Measurements from ENCODE around the gene KLF7. TPM values are rescaled to one million over a fixed set of nuclear protein-coding genes. Genes with fewer than 3 reads are reported as not detected.

Gene KLF7
- total RNA-seq, 3 donors from 2014 or later, result 6.7 to 32.7 (median 12.9) TPM

GRCh38 chr2:207182911-207183310 lies 17.2 kb upstream of the KLF7 start:
- ATAC-seq (no peak), DNase-seq (no peak)
- Histone ChIP-seq H3K4me3 (no peak overlapping the region), H3K9me3 (no peaks in the 10 kb centered on the region), H3K4me1 (ENCODE audit: low read depth) (no peaks in the 10 kb centered on the region), H3K36me3 (ENCODE audit: low read depth) (no peaks in the 10 kb centered on the region)
- intact Hi-C loops (cut with DNase I, micrococcal nuclease), result no loop called here
- TF ChIP-seq, protein P1, sequence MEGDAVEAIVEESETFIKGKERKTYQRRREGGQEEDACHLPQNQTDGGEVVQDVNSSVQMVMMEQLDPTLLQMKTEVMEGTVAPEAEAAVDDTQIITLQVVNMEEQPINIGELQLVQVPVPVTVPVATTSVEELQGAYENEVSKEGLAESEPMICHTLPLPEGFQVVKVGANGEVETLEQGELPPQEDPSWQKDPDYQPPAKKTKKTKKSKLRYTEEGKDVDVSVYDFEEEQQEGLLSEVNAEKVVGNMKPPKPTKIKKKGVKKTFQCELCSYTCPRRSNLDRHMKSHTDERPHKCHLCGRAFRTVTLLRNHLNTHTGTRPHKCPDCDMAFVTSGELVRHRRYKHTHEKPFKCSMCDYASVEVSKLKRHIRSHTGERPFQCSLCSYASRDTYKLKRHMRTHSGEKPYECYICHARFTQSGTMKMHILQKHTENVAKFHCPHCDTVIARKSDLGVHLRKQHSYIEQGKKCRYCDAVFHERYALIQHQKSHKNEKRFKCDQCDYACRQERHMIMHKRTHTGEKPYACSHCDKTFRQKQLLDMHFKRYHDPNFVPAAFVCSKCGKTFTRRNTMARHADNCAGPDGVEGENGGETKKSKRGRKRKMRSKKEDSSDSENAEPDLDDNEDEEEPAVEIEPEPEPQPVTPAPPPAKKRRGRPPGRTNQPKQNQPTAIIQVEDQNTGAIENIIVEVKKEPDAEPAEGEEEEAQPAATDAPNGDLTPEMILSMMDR (IDR thresholded peaks at IDR 0.05), result no peak

DNA sequence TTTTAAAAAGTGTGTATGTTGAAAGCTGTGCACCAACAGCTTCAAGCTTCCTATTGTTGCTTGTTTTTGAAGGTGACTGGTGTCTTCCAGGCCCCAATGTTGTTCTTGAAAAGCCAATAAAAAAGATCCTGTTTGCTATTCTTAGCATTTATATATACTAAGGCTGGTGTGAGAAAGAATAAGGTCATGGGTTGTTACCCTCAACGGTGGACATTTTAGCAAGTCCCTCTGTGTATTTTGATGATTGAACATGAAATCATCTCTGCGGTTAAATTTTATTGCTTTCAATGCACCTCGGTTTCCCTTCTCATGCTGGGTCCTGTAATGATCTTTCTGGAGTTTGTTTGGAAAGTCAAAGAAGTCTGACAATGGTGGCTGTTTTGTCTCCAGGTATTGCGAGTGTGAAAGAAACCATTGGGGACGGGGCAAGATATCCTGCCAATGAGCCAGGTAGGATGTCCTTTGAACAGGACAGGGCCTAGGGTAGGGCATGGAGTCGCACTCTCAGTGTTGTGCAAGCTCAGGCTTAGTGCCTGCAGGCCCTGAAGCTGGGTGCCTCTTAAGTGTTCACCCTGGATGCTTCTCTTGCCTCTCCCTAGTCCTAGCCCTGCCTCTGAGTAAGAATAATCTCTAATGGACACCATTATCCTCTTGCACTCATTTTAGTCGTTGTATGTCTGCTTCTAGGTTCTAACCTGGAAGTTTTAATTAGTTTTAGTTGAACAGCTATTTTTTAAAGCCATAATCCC lies 16.0 kb upstream of the KLF7 start:
- intact Hi-C loops (cut with DNase I, micrococcal nuclease), result no loop called here
- H3K9me3 ChIP-seq, result no peaks in the 10 kb centered on the region
- ATAC-seq (no peak), DNase-seq (no peak)
- no peak overlapping the region for H3K4me3 ChIP-seq
- no peaks in the 10 kb centered on the region for H3K36me3 ChIP-seq (ENCODE audit: low read depth)
- no peaks in the 10 kb centered on the region for H3K4me1 ChIP-seq (ENCODE audit: low read depth)
- TF ChIP-seq, protein P1 (IDR thresholded peaks at IDR 0.05), result no peak

GRCh38 chr2:207180741-207181140 lies 15.0 kb upstream of the KLF7 start:
- H3K4me1 ChIP-seq (ENCODE audit: low read depth), result no peaks in the 10 kb centered on the region
- TF ChIP-seq, protein P1 (IDR thresholded peaks at IDR 0.05), result no peak
- H3K36me3 ChIP-seq (ENCODE audit: low read depth), result no peaks in the 10 kb centered on the region
- H3K9me3 ChIP-seq, result no peaks in the 10 kb centered on the region
- DNase-seq (no peak), ATAC-seq (no peak)
- H3K4me3 ChIP-seq, result no peak overlapping the region
- intact Hi-C loops (cut with DNase I, micrococcal nuclease), result no loop called here

DNA sequence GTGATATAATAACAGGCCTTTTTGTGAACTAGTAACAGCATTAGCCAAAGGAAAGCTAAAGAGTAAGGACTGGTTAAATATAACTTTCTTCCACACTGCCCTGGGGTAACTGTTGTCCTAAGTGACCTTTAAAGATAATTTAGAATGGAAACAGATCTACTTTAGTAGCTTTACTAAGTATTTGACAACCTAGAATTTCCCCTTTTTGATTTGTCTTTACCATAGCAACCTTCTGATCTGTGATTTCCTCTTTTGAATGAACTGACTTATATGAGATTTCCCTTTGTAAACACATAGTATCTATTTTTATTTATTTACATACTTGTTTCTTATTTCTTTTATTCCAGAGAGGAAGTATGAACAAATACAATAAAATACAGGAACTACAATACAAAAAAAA lies 10.5 kb upstream of the KLF7 start:
- intact Hi-C loops (cut with DNase I, micrococcal nuclease), result no loop called here
- H3K9me3 ChIP-seq, result no peaks in the 10 kb centered on the region
- no peak overlapping the region for H3K4me3 ChIP-seq
- peaks cover 12% of the 10 kb centered on the region for H3K4me1 ChIP-seq (ENCODE audit: low read depth)
- ATAC-seq, result no peak
- TF ChIP-seq, protein P1 (IDR thresholded peaks at IDR 0.05), result no peak
- DNase-seq, result no peak
- H3K36me3 ChIP-seq (ENCODE audit: low read depth), result no peaks in the 10 kb centered on the region

- intact Hi-C loops (cut with DNase I, micrococcal nuclease), result no loop called here
- DNase-seq (no peak), ATAC-seq (no peak)
- Histone ChIP-seq H3K36me3 (ENCODE audit: low read depth) (no peaks in the 10 kb centered on the region), H3K4me3 (no peak overlapping the region), H3K4me1 (ENCODE audit: low read depth) (peaks cover 12% of the 10 kb centered on the region), H3K9me3 (no peaks in the 10 kb centered on the region)
- TF ChIP-seq, protein P1 (IDR thresholded peaks at IDR 0.05), result no peak
Observed at GRCh38 chr2:207173641-207174040, 7.9 kb upstream of the KLF7 start.

All from mucosa of descending colon (tissue), 3 donors.